RWPE2 (cell line): Measurements from ENCODE around the gene PPP6R1.

Experiments
- ATAC-seq: fragments of 200-7000 bp; cut with Tn5 transposase; 3 replicates; pipeline ENCODE4 v1.9.1; 2021; ENCODE audit warnings: low read depth
- DNase-seq: peaks from one replicate; pipeline ENCODE4 v3.0.0-alpha.2; 2020; ENCODE audit warnings: low spot score
- H3K27ac ChIP-seq: fragments of 450-650 bp; 2 replicates; pipeline ENCODE4 v1.5.1; 2017; ENCODE audit warnings: mild to moderate bottlenecking; ENCODE audit not compliant: poor library complexity, severe bottlenecking
- H3K27me3 ChIP-seq: fragments of 250-450 bp; sonication (Bioruptor Pico); 2 replicates; pipeline ENCODE4 v1.5.1; 2021; ENCODE audit warnings: mild to moderate bottlenecking, moderate library complexity; ENCODE audit not compliant: insufficient read depth, poor library complexity, severe bottlenecking
- H3K36me3 ChIP-seq: fragments of 250-450 bp; sonication (Bioruptor Pico); 2 replicates; pipeline ENCODE4 v1.5.1; 2020; ENCODE audit warnings: low read depth, mild to moderate bottlenecking, moderate library complexity
- H3K4me1 ChIP-seq: fragments of 250-450 bp; sonication (Bioruptor Pico); 2 replicates; pipeline ENCODE4 v1.5.1; 2021; ENCODE audit warnings: mild to moderate bottlenecking, moderate library complexity; ENCODE audit not compliant: insufficient read depth, poor library complexity, severe bottlenecking
- H3K4me3 ChIP-seq: fragments of 250-450 bp; sonication (Bioruptor Pico); 2 replicates; pipeline ENCODE4 v1.5.1; 2021; ENCODE audit warnings: mild to moderate bottlenecking, moderate library complexity; ENCODE audit not compliant: severe bottlenecking
- H3K9me3 ChIP-seq: fragments of 250-450 bp; sonication (Bioruptor Pico); 2 replicates; pipeline ENCODE4 v1.5.1; 2021; ENCODE audit warnings: mild to moderate bottlenecking, moderate library complexity; ENCODE audit not compliant: severe bottlenecking
- TF ChIP-seq, protein P1 (sequence below): fragments of 450-650 bp; IDR thresholded peaks from one replicate; pipeline ENCODE4 v1.5.1; 2017; ENCODE audit warnings: mild to moderate bottlenecking, moderate library complexity; ENCODE audit not compliant: poor library complexity, severe bottlenecking

Gene PPP6R1

DNA sequence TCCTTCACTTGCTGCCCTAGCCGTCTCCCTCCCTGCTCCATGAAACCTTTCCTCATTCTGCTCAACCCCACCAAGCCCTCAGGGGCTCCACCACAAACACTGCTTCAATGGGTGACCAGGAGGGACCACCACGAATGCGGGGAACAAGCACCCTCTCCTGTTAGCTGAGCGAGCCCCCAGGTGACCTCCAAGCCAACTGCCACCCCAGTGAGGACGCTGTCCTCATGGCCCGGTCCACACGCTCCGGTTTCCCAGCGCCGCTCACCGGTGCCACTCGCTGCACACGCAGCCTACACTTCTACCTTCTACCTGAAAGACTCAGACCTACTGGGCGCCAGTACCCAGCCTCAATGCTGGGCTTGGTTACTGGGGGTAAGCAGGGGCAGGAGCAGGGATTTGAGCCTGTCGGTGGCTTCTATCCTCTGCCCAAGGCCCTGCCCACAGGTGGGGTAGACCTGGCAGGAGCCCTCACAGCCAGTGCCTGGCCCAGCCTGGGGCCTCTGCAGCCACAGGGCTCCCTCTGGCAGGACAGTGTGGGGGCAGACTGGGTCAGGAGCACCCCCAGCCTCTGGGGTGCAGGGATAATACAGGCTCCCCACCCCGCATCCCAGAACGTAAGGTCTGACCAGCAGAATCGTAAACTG lies 29.6 kb downstream of the PPP6R1 start:
- H3K9me3 ChIP-seq: no peaks in the 10 kb centered on the region
- H3K4me3 ChIP-seq: no peak overlapping the region
- DNase-seq (no peak), ATAC-seq (no peak)
- no peaks in the 10 kb centered on the region for H3K4me1 ChIP-seq
- H3K27me3 ChIP-seq: no peaks in the 10 kb centered on the region
- H3K36me3 ChIP-seq: peaks cover 41% of the 10 kb centered on the region
- TF ChIP-seq, protein P1, sequence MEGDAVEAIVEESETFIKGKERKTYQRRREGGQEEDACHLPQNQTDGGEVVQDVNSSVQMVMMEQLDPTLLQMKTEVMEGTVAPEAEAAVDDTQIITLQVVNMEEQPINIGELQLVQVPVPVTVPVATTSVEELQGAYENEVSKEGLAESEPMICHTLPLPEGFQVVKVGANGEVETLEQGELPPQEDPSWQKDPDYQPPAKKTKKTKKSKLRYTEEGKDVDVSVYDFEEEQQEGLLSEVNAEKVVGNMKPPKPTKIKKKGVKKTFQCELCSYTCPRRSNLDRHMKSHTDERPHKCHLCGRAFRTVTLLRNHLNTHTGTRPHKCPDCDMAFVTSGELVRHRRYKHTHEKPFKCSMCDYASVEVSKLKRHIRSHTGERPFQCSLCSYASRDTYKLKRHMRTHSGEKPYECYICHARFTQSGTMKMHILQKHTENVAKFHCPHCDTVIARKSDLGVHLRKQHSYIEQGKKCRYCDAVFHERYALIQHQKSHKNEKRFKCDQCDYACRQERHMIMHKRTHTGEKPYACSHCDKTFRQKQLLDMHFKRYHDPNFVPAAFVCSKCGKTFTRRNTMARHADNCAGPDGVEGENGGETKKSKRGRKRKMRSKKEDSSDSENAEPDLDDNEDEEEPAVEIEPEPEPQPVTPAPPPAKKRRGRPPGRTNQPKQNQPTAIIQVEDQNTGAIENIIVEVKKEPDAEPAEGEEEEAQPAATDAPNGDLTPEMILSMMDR: no peak
- no peak overlapping the region for H3K27ac ChIP-seq

DNA sequence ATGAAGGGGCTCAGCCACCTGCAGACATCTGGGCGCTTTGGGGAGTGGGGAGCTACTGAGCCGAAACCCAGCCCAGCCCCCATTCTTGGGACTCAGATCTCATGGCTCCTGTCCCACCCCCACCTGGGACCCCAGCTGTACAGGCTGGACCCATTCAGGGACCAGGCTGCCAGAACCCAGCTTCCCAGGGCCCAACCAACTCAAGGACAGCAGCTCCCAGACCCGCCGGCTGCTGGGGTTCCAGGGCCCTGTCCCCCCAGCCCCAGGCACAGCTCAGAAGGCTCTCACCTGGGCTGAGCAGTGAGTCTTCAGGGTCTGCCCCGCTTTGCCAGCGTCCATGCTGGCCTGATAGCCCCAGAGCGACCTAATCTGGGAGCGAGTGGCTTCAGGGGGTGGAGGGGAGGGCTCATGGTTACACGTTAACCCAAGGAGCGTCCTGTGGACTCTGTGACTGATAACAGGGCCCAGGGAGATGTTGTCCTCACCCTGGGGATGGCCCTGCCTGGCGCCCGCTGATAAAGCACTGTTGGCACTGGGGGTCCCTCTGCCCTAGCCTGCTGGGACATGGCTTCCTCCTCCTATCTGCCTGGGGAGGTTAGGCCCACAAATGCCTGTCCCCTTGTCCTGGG lies 30.3 kb downstream of the PPP6R1 start, which contains the start of gene TMEM86B:
Gene TMEM86B, minus strand, starts transcription at position 361 of the 629 bp plus-strand sequence. Its CDS starts 22 bp downstream, at position 339.
- H3K4me1 ChIP-seq: no peaks in the 10 kb centered on the region
- DNase-seq (no peak), ATAC-seq (no peak)
- TF ChIP-seq, protein P1: no peak
- H3K36me3 ChIP-seq: peaks cover 33% of the 10 kb centered on the region
- no peaks in the 10 kb centered on the region for H3K9me3 ChIP-seq
- H3K4me3 ChIP-seq: no peak within 1 kb of the TSS
- no peak within 1 kb of the TSS for H3K27ac ChIP-seq
- H3K27me3 ChIP-seq: no peaks in the 10 kb centered on the region

DNA sequence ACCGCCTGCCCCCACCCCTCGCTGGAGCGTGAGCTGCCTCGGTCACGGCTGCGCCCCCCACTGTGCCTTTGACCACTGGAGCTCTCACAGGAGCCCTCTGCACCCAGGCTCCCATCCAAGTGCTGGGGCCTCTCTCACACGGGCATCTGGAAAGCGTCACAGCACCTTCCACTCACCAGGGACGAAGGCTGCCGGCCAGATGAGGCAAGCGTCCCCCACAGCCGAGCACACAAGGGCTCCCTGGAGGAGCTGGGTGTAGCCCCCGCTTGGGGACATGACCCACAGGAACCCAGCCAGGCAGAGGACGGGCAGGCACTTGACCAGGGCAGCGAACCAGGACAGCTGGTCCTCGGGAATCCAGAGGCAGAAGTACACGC lies 30.8 kb downstream of the PPP6R1 start:
- H3K27ac ChIP-seq: no peak overlapping the region
- no peaks in the 10 kb centered on the region for H3K9me3 ChIP-seq
- TF ChIP-seq, protein P1: no peak
- no peak overlapping the region for H3K4me3 ChIP-seq
- peaks cover 28% of the 10 kb centered on the region for H3K36me3 ChIP-seq
- H3K4me1 ChIP-seq: no peaks in the 10 kb centered on the region
- DNase-seq: no peak
- H3K27me3 ChIP-seq: no peaks in the 10 kb centered on the region
- ATAC-seq: no peak

DNA sequence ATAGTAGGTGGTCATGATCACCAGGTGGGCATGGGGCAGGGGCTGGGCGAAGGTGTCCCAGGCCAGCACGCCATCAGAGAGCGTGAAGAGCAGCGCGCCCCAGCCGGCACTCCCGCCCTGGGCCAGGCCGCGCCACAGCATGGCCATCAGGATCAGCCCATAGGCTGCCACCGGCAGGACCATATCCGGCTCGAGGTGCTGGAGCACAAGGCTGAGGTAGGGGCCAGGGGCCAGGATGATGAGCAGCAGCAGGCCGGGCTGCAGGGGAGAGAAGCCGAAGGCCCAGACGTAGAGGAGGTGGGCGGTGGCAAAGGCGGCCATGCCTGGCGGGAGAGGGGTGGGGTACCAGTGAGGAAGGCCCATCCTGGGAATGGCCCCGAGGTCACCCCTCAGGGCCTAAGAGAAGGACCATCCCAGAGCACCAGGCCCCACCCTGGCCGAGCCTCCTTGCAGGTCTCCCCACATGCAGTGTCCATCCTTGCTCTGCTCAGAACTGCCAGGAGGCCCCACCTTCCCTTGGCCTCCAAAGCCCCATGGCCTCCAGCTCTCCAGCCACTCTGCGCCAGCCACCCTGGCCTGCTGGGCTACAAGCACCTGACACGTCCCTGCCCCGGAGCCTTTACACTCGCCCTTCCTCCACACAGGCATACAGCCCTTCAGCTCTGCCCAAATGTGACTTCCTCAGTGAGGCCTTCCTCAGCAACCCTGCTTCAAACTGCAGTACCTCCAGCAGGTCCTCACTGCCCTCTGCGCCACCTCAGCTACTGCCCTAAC lies 31.4 kb downstream of the PPP6R1 start:
- no peaks in the 10 kb centered on the region for H3K27me3 ChIP-seq
- no peaks in the 10 kb centered on the region for H3K4me1 ChIP-seq
- peaks cover 23% of the 10 kb centered on the region for H3K36me3 ChIP-seq
- TF ChIP-seq, protein P1: no peak
- ATAC-seq (peak; percentile 8; the same call in 1 of the 3 replicates), DNase-seq (no peak)
- no peaks in the 10 kb centered on the region for H3K9me3 ChIP-seq
- H3K27ac ChIP-seq: no peak overlapping the region
- no peak overlapping the region for H3K4me3 ChIP-seq
